Vagina (tissue), 2 donors: Measurements from ENCODE around the gene TNFRSF9.

ENCODE experiments used
- POLR2AphosphoS5 ChIP-seq, 2 donors: sonication (generic); formaldehyde crosslinking; IDR thresholded peaks; one replicate each; pipeline ENCODE4 v1.9.0; 2017; ENCODE audit warnings: antibody characterized with exemption in 2 of 2, mild to moderate bottlenecking in 2 of 2, low read depth in 1 of 2; ENCODE audit not compliant: insufficient read depth in 1 of 2
- TF ChIP-seq, protein P1 (sequence below), 3 experiments: fragments of 450-650 bp in 2 of 3; fragments of 200-600 bp in 1 of 3; sonication (generic) in 1 of 3; IDR thresholded peaks; one replicate each; pipeline ENCODE4 v1.5.1; 2017 to 2019; ENCODE audit warnings: antibody characterized with exemption in 3 of 3, mild to moderate bottlenecking in 2 of 3, moderate library complexity in 2 of 3

DNA sequence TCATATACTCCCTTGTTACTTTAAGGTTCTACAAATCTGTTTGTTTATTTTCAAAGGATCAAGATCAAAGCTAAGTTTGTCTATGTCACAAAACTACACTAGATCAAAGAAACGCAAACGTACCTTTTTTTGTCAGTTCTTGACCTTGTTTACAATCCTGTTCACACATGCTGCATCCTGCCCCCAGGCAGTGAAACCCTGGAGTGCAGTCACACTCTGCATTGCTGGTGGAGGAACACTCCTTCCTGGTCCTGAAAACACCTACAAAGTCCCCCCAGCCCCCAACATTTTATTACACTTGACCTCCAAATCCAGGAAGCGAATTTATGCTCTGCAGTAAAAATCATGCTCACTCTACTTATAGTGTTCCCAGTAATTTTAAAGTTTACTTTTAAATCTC, 2.6 kb downstream of the TNFRSF9 start:
- TF ChIP-seq, protein P1, sequence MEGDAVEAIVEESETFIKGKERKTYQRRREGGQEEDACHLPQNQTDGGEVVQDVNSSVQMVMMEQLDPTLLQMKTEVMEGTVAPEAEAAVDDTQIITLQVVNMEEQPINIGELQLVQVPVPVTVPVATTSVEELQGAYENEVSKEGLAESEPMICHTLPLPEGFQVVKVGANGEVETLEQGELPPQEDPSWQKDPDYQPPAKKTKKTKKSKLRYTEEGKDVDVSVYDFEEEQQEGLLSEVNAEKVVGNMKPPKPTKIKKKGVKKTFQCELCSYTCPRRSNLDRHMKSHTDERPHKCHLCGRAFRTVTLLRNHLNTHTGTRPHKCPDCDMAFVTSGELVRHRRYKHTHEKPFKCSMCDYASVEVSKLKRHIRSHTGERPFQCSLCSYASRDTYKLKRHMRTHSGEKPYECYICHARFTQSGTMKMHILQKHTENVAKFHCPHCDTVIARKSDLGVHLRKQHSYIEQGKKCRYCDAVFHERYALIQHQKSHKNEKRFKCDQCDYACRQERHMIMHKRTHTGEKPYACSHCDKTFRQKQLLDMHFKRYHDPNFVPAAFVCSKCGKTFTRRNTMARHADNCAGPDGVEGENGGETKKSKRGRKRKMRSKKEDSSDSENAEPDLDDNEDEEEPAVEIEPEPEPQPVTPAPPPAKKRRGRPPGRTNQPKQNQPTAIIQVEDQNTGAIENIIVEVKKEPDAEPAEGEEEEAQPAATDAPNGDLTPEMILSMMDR (IDR thresholded peaks at IDR 0.05): no peak
- no peak for TF ChIP-seq POLR2AphosphoS5 (IDR thresholded peaks at IDR 0.05; ENCODE audit: insufficient read depth in 1 of 2, low read depth in 1 of 2)
